IMR-90 (cell line): ENCODE measurements around the gene CRYBG3. TPM values are rescaled to one million over a fixed set of nuclear protein-coding genes. Genes with fewer than 3 reads are reported as not detected.

ENCODE experiments used
- ATAC-seq: fragments of 200-7000 bp; cut with Tn5 transposase; 2 replicates; pipeline ENCODE4 v1.9.1; 2020; ENCODE audit warnings: low read depth, mild to moderate bottlenecking, moderate library complexity
- BruUV-seq: library from RNA; stranded (reverse); fragments of 400-500 nt; replicated peaks from 2 replicates; lab custom pipeline; 2021; lab: Mats Ljungman, UMichigan
- CTCF ChIA-PET: fragments of 300-600 bp; formaldehyde crosslinking; extraction: SDS; loops from one replicate; lab custom pipeline; 2021; ENCODE audit warnings: antibody characterized with exemption; lab: Yijun Ruan, JAX
- POLR2A ChIA-PET: fragments of 300-600 bp; sonication (Branson Sonifier 250); formaldehyde crosslinking; loops from one replicate; lab custom pipeline; 2022; ENCODE audit warnings: antibody characterized with exemption; ENCODE audit not compliant: unreplicated experiment; lab: Charles Lee
- DNase-seq: peaks from one replicate; pipeline ENCODE4 v3.0.0; 2013
- H2AFZ ChIP-seq: replicated peaks from 2 replicates; pipeline ENCODE3; 2013; ENCODE audit warnings: low read length, mild to moderate bottlenecking; ENCODE audit not compliant: poor library complexity
- H2AK5ac ChIP-seq: 2 replicates; pipeline ENCODE4 v1.6.1; 2013; ENCODE audit warnings: low read depth, low read length, inconsistent platforms
- H2AK9ac ChIP-seq: replicated peaks from 2 replicates; pipeline ENCODE3; 2013; ENCODE audit warnings: mild to moderate bottlenecking, low read depth, low read length, moderate library complexity; ENCODE audit not compliant: poor library complexity
- H2BK120ac ChIP-seq: 2 replicates; pipeline ENCODE4 v1.6.1; 2013; ENCODE audit warnings: low read depth, low read length, inconsistent platforms
- H2BK15ac ChIP-seq: 3 replicates; pipeline ENCODE4 v1.6.1; 2013; ENCODE audit warnings: low read depth, low read length, inconsistent platforms
- H2BK20ac ChIP-seq: 2 replicates; pipeline ENCODE4 v1.6.1; 2013; ENCODE audit warnings: low read depth, mild to moderate bottlenecking, inconsistent platforms, low read length, moderate library complexity
- H2BK5ac ChIP-seq: 2 replicates; pipeline ENCODE4 v1.6.1; 2013; ENCODE audit warnings: mild to moderate bottlenecking, low read depth, low read length, inconsistent platforms; ENCODE audit not compliant: poor library complexity, severe bottlenecking
- H3K14ac ChIP-seq: replicated peaks from 2 replicates; pipeline ENCODE4 v1.6.1; 2013; ENCODE audit warnings: low read depth, low read length, inconsistent platforms
- H3K18ac ChIP-seq: 2 replicates; pipeline ENCODE4 v1.6.1; 2013; ENCODE audit warnings: low read depth, low read length, control low read depth
- H3K23ac ChIP-seq: 2 replicates; pipeline ENCODE4 v1.6.1; 2013; ENCODE audit warnings: low read depth, low read length, inconsistent platforms
- H3K27ac ChIP-seq: 2 replicates; pipeline ENCODE4 v1.5.1; 2013; ENCODE audit warnings: mild to moderate bottlenecking, control low read depth, low read length; ENCODE audit not compliant: insufficient read depth
- H3K27me3 ChIP-seq: 2 replicates; pipeline ENCODE4 v1.6.1; 2013; ENCODE audit warnings: low read length; ENCODE audit not compliant: control insufficient read depth, insufficient read depth
- H3K36me3 ChIP-seq: 2 replicates; pipeline ENCODE4 v1.6.1; 2013; ENCODE audit warnings: low read length, mixed read lengths; ENCODE audit not compliant: control insufficient read depth, insufficient read depth
- H3K4ac ChIP-seq: 2 replicates; pipeline ENCODE4 v1.6.1; 2013; ENCODE audit warnings: low read depth, low read length, inconsistent platforms
- H3K4me1 ChIP-seq: 2 replicates; pipeline ENCODE4 v1.6.1; 2013; ENCODE audit warnings: low read length, mixed read lengths; ENCODE audit not compliant: control insufficient read depth, insufficient read depth
- H3K4me2 ChIP-seq: 2 replicates; pipeline ENCODE4 v1.6.1; 2013; ENCODE audit warnings: low read depth, mild to moderate bottlenecking, control low read depth, low read length, moderate library complexity
- H3K4me3 ChIP-seq: 2 replicates; pipeline ENCODE4 v1.5.1; 2013; ENCODE audit warnings: low read depth, mild to moderate bottlenecking, control low read depth, low read length, moderate library complexity; ENCODE audit not compliant: insufficient read depth
- H3K56ac ChIP-seq: 2 replicates; pipeline ENCODE4 v1.6.1; 2013; ENCODE audit warnings: low read length, inconsistent platforms; ENCODE audit not compliant: insufficient read depth; ENCODE audit errors: extremely low read depth
- H3K79me1 ChIP-seq, 2 experiments: 2 replicates each; pipeline ENCODE4 v1.6.1; 2013; ENCODE audit warnings: low read length in 2 of 2, inconsistent platforms in 1 of 2, low read depth in 1 of 2
- H3K9ac ChIP-seq: 2 replicates; pipeline ENCODE4 v1.6.1; 2013; ENCODE audit warnings: low read depth, low read length, control low read depth
- H3K9me1 ChIP-seq: 2 replicates; pipeline ENCODE4 v1.6.1; 2013; ENCODE audit warnings: low read length, inconsistent platforms; ENCODE audit not compliant: insufficient read depth
- H3K9me3 ChIP-seq: 2 replicates; pipeline ENCODE4 v1.6.1; 2013; ENCODE audit warnings: low read length; ENCODE audit not compliant: control insufficient read depth, insufficient read depth
- H4K20me1 ChIP-seq: 2 replicates; pipeline ENCODE4 v1.6.1; 2013; ENCODE audit warnings: low read length, inconsistent platforms; ENCODE audit not compliant: insufficient read depth
- H4K5ac ChIP-seq: 2 replicates; pipeline ENCODE4 v1.6.1; 2013; ENCODE audit warnings: mild to moderate bottlenecking, low read depth, low read length, control low read depth
- H4K8ac ChIP-seq, 2 experiments: 2 replicates each; pipeline ENCODE4 v1.6.1; 2013; ENCODE audit warnings: low read depth in 2 of 2, low read length in 2 of 2, control low read depth in 1 of 2, inconsistent platforms in 1 of 2
- H4K91ac ChIP-seq: 2 replicates; pipeline ENCODE4 v1.6.1; 2013; ENCODE audit warnings: low read depth, low read length, inconsistent platforms; ENCODE audit not compliant: insufficient read depth
- CEBPB ChIP-seq: IDR thresholded peaks from 2 replicates; pipeline ENCODE4 v1.6.1; 2012; ENCODE audit warnings: low read depth, low read length, improper control_type of control experiment
- CHD1 ChIP-seq: IDR thresholded peaks from 2 replicates; pipeline ENCODE4 v1.6.1; 2012; ENCODE audit warnings: low read depth, low read length, improper control_type of control experiment
- CTCF ChIP-seq: conservative IDR thresholded peaks from 2 replicates; pipeline ENCODE4 v1.5.1; 2012; ENCODE audit warnings: mild to moderate bottlenecking, low read depth, low read length, improper control_type of control experiment
- FOS ChIP-seq: fragments of 150-350 bp; IDR thresholded peaks from 2 replicates; pipeline ENCODE4 v1.6.1; 2016; ENCODE audit warnings: low read depth, low read length
- MAFK ChIP-seq: IDR thresholded peaks from 2 replicates; pipeline ENCODE4 v1.6.1; 2012; ENCODE audit warnings: low read depth, low read length, improper control_type of control experiment
- MXI1 ChIP-seq: IDR thresholded peaks from 2 replicates; pipeline ENCODE4 v1.6.1; 2012; ENCODE audit warnings: low read depth, mild to moderate bottlenecking, low read length, moderate library complexity, borderline replicate concordance
- NFE2L2 ChIP-seq: fragments of 150-350 bp; IDR thresholded peaks from 2 replicates; pipeline ENCODE4 v1.6.1; 2016; ENCODE audit warnings: low read depth, mild to moderate bottlenecking, low read length
- POLR2A ChIP-seq: IDR thresholded peaks from 2 replicates; pipeline ENCODE4 v1.6.1; 2012; ENCODE audit warnings: mild to moderate bottlenecking, low read depth, low read length
- RAD21 ChIP-seq: IDR thresholded peaks from 2 replicates; pipeline ENCODE4 v1.6.1; 2012; ENCODE audit warnings: low read length, improper control_type of control experiment
- RCOR1 ChIP-seq: IDR thresholded peaks from 2 replicates; pipeline ENCODE4 v1.6.1; 2012; ENCODE audit warnings: mild to moderate bottlenecking, low read length, improper control_type of control experiment; ENCODE audit not compliant: insufficient replicate concordance
- RFX5 ChIP-seq: IDR thresholded peaks from 2 replicates; pipeline ENCODE4 v1.8.0; 2012; ENCODE audit warnings: low read depth, mild to moderate bottlenecking, low read length, moderate library complexity
- SMC3 ChIP-seq: fragments of 150-350 bp; IDR thresholded peaks from 2 replicates; pipeline ENCODE4 v1.6.1; 2016; ENCODE audit warnings: low read depth, mild to moderate bottlenecking, antibody characterized with exemption, low read length, moderate library complexity
- WGBS, 2 experiments: methylation state at CpG; one replicate each; pipeline versions ENCODE4 v1.1.5 to v1.1.7; 2013; ENCODE audit warnings: missing lambda C conversion rate in 2 of 2; ENCODE audit not compliant: insufficient read length in 1 of 2; ENCODE audit errors: extremely low coverage in 2 of 2; 5-methylcytosine and 5-hydroxymethylcytosine counted together
- dilution Hi-C: fragments of 300-500 bp; cut with HindIII; formaldehyde crosslinking; loops from one replicate; pipeline ENCODE4 v1.14.3; 2018; ENCODE audit warnings: low sequenced_read_pairs; ENCODE audit not compliant: unreplicated experiment
- in situ Hi-C: fragments of 300-500 bp; cut with MboI; formaldehyde crosslinking; loops from 3 replicates; pipeline ENCODE4 v1.14.3; 2019; ENCODE audit warnings: low sequenced_read_pairs, inconsistent platforms, mixed read lengths
- intact Hi-C: fragments of 100-400 bp; cut with micrococcal nuclease; formaldehyde crosslinking; loops from 2 replicates; pipeline ENCODE4 v1.10.0; 2022
- polyA plus RNA-seq, 3 experiments: library from polyadenylated mRNA; depleted of rRNA; stranded (reverse); fragments of >200 nt; gene quantifications; 2 replicates each; pipeline ENCODE4 v1.2.3, GENCODE V29; 2012; ENCODE audit warnings: low replicate concordance in 1 of 3
- total RNA-seq: library from RNA; depleted of rRNA; stranded (reverse); fragments of >200 nt; gene quantifications from 2 replicates; pipeline ENCODE4 v1.2.3, GENCODE V29; 2012
- TF ChIP-seq, protein P1 (sequence below): fragments of 150-350 bp; IDR thresholded peaks from 2 replicates; pipeline ENCODE4 v1.6.1; 2016; ENCODE audit warnings: low read depth, mild to moderate bottlenecking, low read length, moderate library complexity, borderline replicate concordance

Gene CRYBG3
- total and polyA plus RNA-seq, 2 of the 4 experiments (the other 2 are of a cell fraction) = 4.9 to 26.2 TPM

- H2AFZ ChIP-seq = no peak overlapping the region
- no peak overlapping the region for H2BK20ac ChIP-seq
- H3K4me1 ChIP-seq = peaks cover 3% of the 10 kb centered on the region; the same call in 1 of the 2 replicates
- in situ Hi-C loops (no loop called here), intact Hi-C loops (no loop called here), dilution Hi-C loops (no loop called here)
- TF ChIP-seq FOS (no peak), NFE2L2 (no peak), RFX5 (no peak), CEBPB (no peak), MXI1 (no peak), MAFK (no peak), CHD1 (no peak), CTCF (no peak), SMC3 (no peak), RAD21 (no peak), POLR2A (no peak), RCOR1 (no peak)
- TF ChIP-seq, protein P1, sequence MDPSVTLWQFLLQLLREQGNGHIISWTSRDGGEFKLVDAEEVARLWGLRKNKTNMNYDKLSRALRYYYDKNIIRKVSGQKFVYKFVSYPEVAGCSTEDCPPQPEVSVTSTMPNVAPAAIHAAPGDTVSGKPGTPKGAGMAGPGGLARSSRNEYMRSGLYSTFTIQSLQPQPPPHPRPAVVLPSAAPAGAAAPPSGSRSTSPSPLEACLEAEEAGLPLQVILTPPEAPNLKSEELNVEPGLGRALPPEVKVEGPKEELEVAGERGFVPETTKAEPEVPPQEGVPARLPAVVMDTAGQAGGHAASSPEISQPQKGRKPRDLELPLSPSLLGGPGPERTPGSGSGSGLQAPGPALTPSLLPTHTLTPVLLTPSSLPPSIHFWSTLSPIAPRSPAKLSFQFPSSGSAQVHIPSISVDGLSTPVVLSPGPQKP = no peak
- no peak overlapping the region for H3K18ac ChIP-seq
- no peak overlapping the region for H4K5ac ChIP-seq
- no peaks in the 10 kb centered on the region; a peak in 1 of 4 replicates for H3K79me1 ChIP-seq
- CTCF ChIA-PET = no interaction called here
- H3K4me2 ChIP-seq = no peak overlapping the region
- no peak overlapping the region for H2BK15ac ChIP-seq
- BruUV-seq = no TSS peak
- no peak overlapping the region for H3K4ac ChIP-seq
- DNase-seq (no peak), ATAC-seq (no peak)
- H2AK9ac ChIP-seq = no peak overlapping the region
- H4K8ac ChIP-seq = no peak overlapping the region
- H3K14ac ChIP-seq = no peak overlapping the region
- H4K20me1 ChIP-seq = no peaks in the 10 kb centered on the region
- H3K27ac ChIP-seq = no peak overlapping the region
- H2BK120ac ChIP-seq = no peak overlapping the region
- H2AK5ac ChIP-seq = no peak overlapping the region
- no peaks in the 10 kb centered on the region for H3K27me3 ChIP-seq
- H3K9me1 ChIP-seq = no peaks in the 10 kb centered on the region; the same call in 1 of the 2 replicates
- H4K91ac ChIP-seq = no peak overlapping the region
- H3K4me3 ChIP-seq = no peak overlapping the region
- no peak overlapping the region for H2BK5ac ChIP-seq
- H3K36me3 ChIP-seq = peaks cover 11% of the 10 kb centered on the region
- H3K9me3 ChIP-seq = no peaks in the 10 kb centered on the region
- no peak overlapping the region for H3K56ac ChIP-seq
- H3K23ac ChIP-seq = no peak overlapping the region
- WGBS, 2 experiments = no CpG with 5 or more reads among the region's 4 CpGs
- H3K9ac ChIP-seq = no peak overlapping the region
- POLR2A ChIA-PET = no interaction called here
Measured at GRCh38 chr3:97883736-97884135, 61.9 kb downstream of the CRYBG3 start.
